K562 (cell line): ENCODE measurements around the gene RBM20. TPM values are rescaled to one million over a fixed set of nuclear protein-coding genes. Genes with fewer than 3 reads are reported as not detected.

Source experiments
- ATAC-seq: fragments of 200-7000 bp; cut with Tn5 transposase; 3 replicates; pipeline ENCODE4 v1.9.1; 2020; ENCODE audit warnings: moderate library complexity
- BruUV-seq: library from RNA; stranded (reverse); fragments of 400-500 nt; replicated peaks from 2 replicates; lab custom pipeline; 2021; lab: Mats Ljungman, UMichigan
- CTCF ChIA-PET: fragments of 300-600 bp; formaldehyde crosslinking; extraction: SDS; loops from one replicate; lab custom pipeline; 2021; ENCODE audit warnings: low intra/inter-chr PET ratio; lab: Yijun Ruan, JAX
- POLR2A ChIA-PET: fragments of 300-600, 350-650 bp; sonication (Branson Sonifier 250); formaldehyde crosslinking; extraction: SDS; loops from one replicate; lab custom pipeline; 2021; ENCODE audit warnings: antibody characterized with exemption, inconsistent platforms; lab: Yijun Ruan, JAX
- DNase-seq, 4 experiments: peaks; one replicate each; pipeline versions ENCODE4 v3.0.0 to v3.0.0-alpha.2; 2011 to 2018; ENCODE audit warnings: low spot score in 3 of 4, mixed read lengths in 3 of 4; ENCODE audit errors: extremely low read depth in 1 of 4
- FAIRE-seq: peaks from 2 replicates; lab custom pipeline; 2011; peaks lifted over from hg19 to GRCh38; lab: Jason Lieb, UNC
- H2AFZ ChIP-seq: 2 replicates; pipeline ENCODE4 v1.6.0; 2011; ENCODE audit warnings: low read depth, low read length, control low read depth, inconsistent platforms
- H3K27ac ChIP-seq: fragments of 200-600 bp; 3 replicates; pipeline ENCODE4 v1.8.0; 2011; ENCODE audit warnings: low read depth, mild to moderate bottlenecking, control low read depth, inconsistent platforms, low read length, moderate library complexity, mixed read lengths; ENCODE audit errors: extremely low read depth
- H3K27me3 ChIP-seq, 2 experiments: fragments of 300-600 bp in 1 of 2; 2 replicates in 1 of 2; 3 replicates in 1 of 2; pipeline versions ENCODE4 v1.6.0 to v1.8.0; 2011; ENCODE audit warnings: inconsistent platforms in 2 of 2, low read length in 2 of 2, mild to moderate bottlenecking in 1 of 2, mixed read lengths in 1 of 2, moderate library complexity in 1 of 2; ENCODE audit not compliant: control insufficient read depth in 2 of 2, insufficient read depth in 2 of 2
- H3K36me3 ChIP-seq: fragments of 300-600 bp; 3 replicates; pipeline ENCODE4 v1.8.0; 2011; ENCODE audit warnings: mild to moderate bottlenecking, low read length, inconsistent platforms; ENCODE audit not compliant: control insufficient read depth, insufficient read depth
- H3K4me1 ChIP-seq, 2 experiments: fragments of 200-600 bp in 1 of 2; replicated peaks in 1 of 2; 2 replicates in 1 of 2; 3 replicates in 1 of 2; pipeline versions ENCODE4 v1.5.1 to v1.8.0; 2011; ENCODE audit warnings: inconsistent platforms in 2 of 2, low read length in 2 of 2, mild to moderate bottlenecking in 1 of 2, mixed read lengths in 1 of 2, moderate library complexity in 1 of 2; ENCODE audit not compliant: control insufficient read depth in 2 of 2, insufficient read depth in 2 of 2
- H3K4me2 ChIP-seq: 2 replicates; pipeline ENCODE4 v1.6.1; 2011; ENCODE audit warnings: low read length, control low read depth, inconsistent platforms, mixed read lengths; ENCODE audit not compliant: insufficient read depth
- H3K4me3 ChIP-seq: fragments of 200-600 bp; sonication (generic), shearing (Covaris generic); 2 replicates; pipeline ENCODE4 v1.5.1; 2016; ENCODE audit warnings: control low read depth, inconsistent platforms
- H3K79me2 ChIP-seq: fragments of 200-600 bp; 3 replicates; pipeline ENCODE4 v1.8.0; 2011; ENCODE audit warnings: low read length, inconsistent platforms; ENCODE audit not compliant: control insufficient read depth, insufficient read depth
- H3K9ac ChIP-seq, 2 experiments: 2 replicates each; pipeline versions ENCODE4 v1.6.0 to v1.6.1; 2011; ENCODE audit warnings: low read depth in 2 of 2, low read length in 2 of 2, control low read depth in 1 of 2, inconsistent platforms in 1 of 2, mild to moderate bottlenecking in 1 of 2, mixed read lengths in 1 of 2; ENCODE audit not compliant: insufficient read depth in 1 of 2
- H3K9me1 ChIP-seq: one replicate; pipeline ENCODE4 v1.6.0; 2011; ENCODE audit warnings: inconsistent platforms, mild to moderate bottlenecking, low read length, moderate library complexity; ENCODE audit not compliant: control insufficient read depth, insufficient read depth
- H3K9me3 ChIP-seq: replicated peaks from 2 replicates; pipeline ENCODE4 v1.5.1; 2011; ENCODE audit warnings: low read depth, low read length, inconsistent platforms; ENCODE audit not compliant: control insufficient read depth, insufficient read depth
- H4K20me1 ChIP-seq: replicated peaks from 2 replicates; pipeline ENCODE4 v1.6.1; 2011; ENCODE audit warnings: low read length, inconsistent platforms, mixed read lengths; ENCODE audit not compliant: control insufficient read depth, insufficient read depth
- ATF3 ChIP-seq, 2 experiments: fragments of 450-650 bp in 1 of 2; sonication (generic) in 1 of 2; formaldehyde crosslinking in 1 of 2; IDR thresholded peaks in 1 of 2; conservative IDR thresholded peaks in 1 of 2; 2 replicates each; pipeline versions ENCODE4 v1.6.1 to v1.8.1; 2016 to 2023; ENCODE audit warnings: mild to moderate bottlenecking in 2 of 2, moderate library complexity in 2 of 2, inconsistent platforms in 1 of 2, missing genetic modification reagents in 1 of 2
- CEBPG ChIP-seq, 3 experiments: fragments of 200-800 bp in 1 of 3; sonication (Bioruptor generic) in 1 of 3; sonication (generic) in 1 of 3; formaldehyde crosslinking in 1 of 3; IDR thresholded peaks in 2 of 3; conservative IDR thresholded peaks in 1 of 3; 2 replicates each; pipeline versions ENCODE4 v1.6.1 to v1.8.0; 2016 to 2022; ENCODE audit warnings: missing compliant biosample characterization in 2 of 3, missing genetic modification characterization in 2 of 3, mild to moderate bottlenecking in 1 of 3, missing genetic modification reagents in 1 of 3
- EHMT2 ChIP-seq: fragments of 450-650 bp; IDR thresholded peaks from 2 replicates; pipeline ENCODE4 v1.6.1; 2018; ENCODE audit warnings: antibody characterized with exemption
- ERF ChIP-seq: fragments of 450-650 bp; formaldehyde crosslinking; IDR thresholded peaks from 2 replicates; pipeline ENCODE4 v1.4.0; 2020; ENCODE audit warnings: mild to moderate bottlenecking, mixed read lengths
- FOSL1 ChIP-seq: fragments of 200-800 bp; sonication (Bioruptor generic); conservative IDR thresholded peaks from 2 replicates; pipeline ENCODE4 v1.6.1; 2016; ENCODE audit warnings: missing genetic modification characterization, missing compliant biosample characterization
- JUN ChIP-seq, 2 experiments: sonication (generic) in 1 of 2; formaldehyde crosslinking in 1 of 2; IDR thresholded peaks; 2 replicates each; pipeline versions ENCODE4 v1.6.1 to v1.8.0; 2012 to 2022; ENCODE audit warnings: borderline replicate concordance in 2 of 2, mild to moderate bottlenecking in 2 of 2, improper control_type of control experiment in 1 of 2, low read depth in 1 of 2, low read length in 1 of 2, missing genetic modification reagents in 1 of 2
- JUNB ChIP-seq: fragments of 450-650 bp; formaldehyde crosslinking; conservative IDR thresholded peaks from 2 replicates; pipeline ENCODE4 v1.4.0; 2020; ENCODE audit warnings: mild to moderate bottlenecking
- MAX ChIP-seq: sonication (generic); formaldehyde crosslinking; IDR thresholded peaks from 2 replicates; pipeline ENCODE4 v1.9.0; 2022; ENCODE audit warnings: mild to moderate bottlenecking, missing genetic modification reagents
- POLR2H ChIP-seq: IDR thresholded peaks from 2 replicates; pipeline ENCODE4 v1.6.1; 2016; ENCODE audit warnings: missing genetic modification characterization, low read depth, mild to moderate bottlenecking, control low read depth, missing compliant biosample characterization, moderate library complexity
- RFX7 ChIP-seq: fragments of 250-450 bp; sonication (Bioruptor Pico); IDR thresholded peaks from 2 replicates; pipeline ENCODE4 v1.5.1; 2021; ENCODE audit warnings: mild to moderate bottlenecking
- SREBF2 ChIP-seq: sonication (generic); formaldehyde crosslinking; IDR thresholded peaks from 2 replicates; pipeline ENCODE4 v1.4.0; 2020; ENCODE audit warnings: mild to moderate bottlenecking, missing genetic modification reagents
- ZHX1 ChIP-seq: fragments of 150-350 bp; conservative IDR thresholded peaks from 2 replicates; pipeline ENCODE4 v1.6.1; 2014; ENCODE audit warnings: low read length
- ZNF589 ChIP-seq: fragments of 200-800 bp; sonication (Bioruptor generic); IDR thresholded peaks from 2 replicates; pipeline ENCODE4 v1.6.1; 2016; ENCODE audit warnings: low read depth, missing genetic modification characterization, missing compliant biosample characterization
- WGBS: fragments of 100-300 bp; shearing (Covaris generic); methylation state at CpG from one replicate; pipeline ENCODE4 v1.1.6; 2016; ENCODE audit warnings: low coverage, mixed read lengths; ENCODE audit not compliant: insufficient coverage; ENCODE audit errors: missing lambda C conversion rate; 5-methylcytosine and 5-hydroxymethylcytosine counted together
- in situ Hi-C: fragments of 300-500 bp; cut with MboI; formaldehyde crosslinking; loops from 4 replicates; pipeline ENCODE4 v1.15.0; 2018; ENCODE audit warnings: inconsistent platforms, mixed read lengths
- intact Hi-C: fragments of 100-400 bp; cut with micrococcal nuclease; formaldehyde crosslinking; loops from 2 replicates; pipeline ENCODE4 v1.14.2; 2022
- polyA plus RNA-seq, 8 experiments: library from polyadenylated mRNA; depleted of rRNA in 4 of 8; stranded (reverse) in 5 of 8; unstranded in 3 of 8; fragments of >200 nt; fragmentation: Nextera tagmentation in 2 of 8; fragmentation: Illumina TruSeq in 1 of 8; extraction: Ambion mirVana in 2 of 8; extraction: Trizol in 1 of 8; gene quantifications; 2 replicates each; pipeline versions ENCODE4 v1.2.1 to v1.2.3, GENCODE V29; 2011 to 2014; ENCODE audit warnings: inconsistent platforms in 1 of 8, missing spikeins in 1 of 8
- total RNA-seq, 7 experiments: library from RNA; depleted of rRNA in 6 of 7; stranded (reverse); fragments of >200 nt in 6 of 7; fragmentation: Illumina TruSeq in 2 of 7; extraction: Trizol in 2 of 7; gene quantifications; 2 replicates each; pipeline versions ENCODE4 v1.2.1 to v1.2.3, GENCODE V29; 2011 to 2021; ENCODE audit warnings: low replicate concordance in 1 of 7
- TF ChIP-seq, protein P1 (sequence below): fragments of 250-450 bp; sonication (Bioruptor Pico); IDR thresholded peaks from 2 replicates; pipeline ENCODE4 v1.9.0; 2021; ENCODE audit warnings: mild to moderate bottlenecking

RBM20 gene
- total and polyA plus RNA-seq, 9 of the 15 experiments (the other 6 are each of a cell fraction or from before 2014, with no cell fraction given): 0.63 to 5.7 (median 3.2) TPM

DNA sequence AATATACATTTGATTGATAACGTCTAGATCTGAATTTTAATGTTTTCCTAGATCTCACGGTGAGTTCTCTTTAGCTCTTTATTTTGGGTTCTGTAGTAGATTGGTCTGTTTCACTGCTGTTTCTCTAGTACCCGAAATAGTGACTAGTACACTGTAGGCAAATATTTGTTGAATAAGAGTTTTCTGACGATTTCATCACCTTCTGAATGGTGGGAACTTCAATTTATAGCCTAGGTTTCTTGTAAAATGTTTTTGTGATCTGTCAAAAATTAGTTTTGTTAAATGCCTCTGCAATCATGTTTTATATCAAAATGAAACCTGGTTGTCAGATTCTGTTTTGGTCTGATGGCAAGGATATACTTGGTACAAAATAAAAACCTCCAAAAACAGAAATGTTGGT lies 237.8 kb downstream of the RBM20 start:
- Histone ChIP-seq H3K4me1 (peaks cover 0 to 5% of the 10 kb centered on the region in 2 experiments; a peak in 3 of 5 replicates), H3K4me2 (no peak overlapping the region), H3K9ac (no peak overlapping the region), H3K36me3 (peaks cover 15% of the 10 kb centered on the region), H2AFZ (no peak overlapping the region), H3K9me1 (no peaks in the 10 kb centered on the region), H3K27ac (no peak overlapping the region), H3K79me2 (no peaks in the 10 kb centered on the region), H3K9me3 (no peaks in the 10 kb centered on the region), H3K4me3 (no peak overlapping the region), H4K20me1 (no peaks in the 10 kb centered on the region), H3K27me3 (no peaks in the 10 kb centered on the region)
- DNase-seq: no peak
- TF ChIP-seq POLR2H (tag) (peak; percentile 50; the same call in 1 of the 2 replicates), ZNF589 (CRISPR knock-in tag) (0 out of 2 replicates have a peak, but pooled peaks have one; percentile 23), MAX (no peak), EHMT2 (no peak), RFX7 (no peak), JUN (IDR thresholded peaks at IDR 0.05; ENCODE audit: borderline replicate concordance, low read depth, low read length) (no peak), JUN (CRISPR knock-in tag; IDR thresholded peaks at IDR 0.05; ENCODE audit: borderline replicate concordance) (no peak), SREBF2 (CRISPR knock-in tag) (no peak), ERF (no peak), ZHX1 (no peak), JUNB (CRISPR knock-in tag) (no peak), CEBPG (CRISPR knock-in tag; IDR thresholded peaks at IDR 0.05) (no peak), CEBPG (tag; conservative IDR thresholded peaks at IDR 0.05 in 1 of 2, IDR thresholded peaks at IDR 0.05 in 1 of 2) (peak in 1 of 2 experiments; percentile 83; a peak in 2 of 4 replicates), FOSL1 (tag) (no peak), ATF3 (IDR thresholded peaks at IDR 0.05) (peak; percentile 55), ATF3 (CRISPR knock-in tag; conservative IDR thresholded peaks at IDR 0.05) (no peak)
- TF ChIP-seq, protein P1, sequence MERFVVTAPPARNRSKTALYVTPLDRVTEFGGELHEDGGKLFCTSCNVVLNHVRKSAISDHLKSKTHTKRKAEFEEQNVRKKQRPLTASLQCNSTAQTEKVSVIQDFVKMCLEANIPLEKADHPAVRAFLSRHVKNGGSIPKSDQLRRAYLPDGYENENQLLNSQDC (CRISPR knock-in tag): no peak
- in situ Hi-C loops (loop anchor here (25.0 kb wide), 1 partner anchor 270 kb away; no protein-coding TSS in a partner anchor), intact Hi-C loops (no loop called here)
- WGBS: 54% methylated on average over 4 of the region's 4 CpGs
- no peak for FAIRE-seq
- no TSS peak for BruUV-seq
- ChIA-PET POLR2A (no interaction called here), CTCF (no interaction called here)
- ATAC-seq: no peak
